H1 (cell line): ENCODE measurements around the gene NR2C2. TPM values are rescaled to one million over a fixed set of nuclear protein-coding genes. Genes with fewer than 3 reads are reported as not detected.

ENCODE experiments used
- CTCF ChIA-PET: fragments of 300-600 bp; sonication (Branson Sonifier 250); formaldehyde crosslinking; loops from one replicate; lab custom pipeline; 2021; ENCODE audit not compliant: partially characterized antibody; lab: Charles Lee
- POLR2A ChIA-PET: fragments of 300-600 bp; sonication (Branson Sonifier 250); formaldehyde crosslinking; loops from one replicate; lab custom pipeline; 2021; ENCODE audit warnings: inconsistent platforms; ENCODE audit not compliant: partially characterized antibody; lab: Charles Lee
- DNase-seq, 2 experiments: peaks; one replicate each; pipeline versions ENCODE4 v3.0.0 to v3.0.0-alpha.2; 2010 to 2022; ENCODE audit warnings: low spot score in 2 of 2, low read depth in 1 of 2, mixed read lengths in 1 of 2
- FAIRE-seq: peaks from 2 replicates; lab custom pipeline; 2011; peaks lifted over from hg19 to GRCh38; lab: Jason Lieb, UNC
- H2AFZ ChIP-seq: 2 replicates; pipeline ENCODE4 v1.8.1; 2012; ENCODE audit warnings: low read length, inconsistent platforms
- H2AK5ac ChIP-seq: 2 replicates; pipeline ENCODE4 v1.6.1; 2013; ENCODE audit warnings: low read depth, low read length
- H2BK120ac ChIP-seq: replicated peaks from 2 replicates; pipeline ENCODE3; 2013; ENCODE audit warnings: low read depth, low read length, inconsistent platforms
- H2BK12ac ChIP-seq: 2 replicates; pipeline ENCODE4 v1.6.1; 2013; ENCODE audit warnings: low read depth, low read length
- H2BK15ac ChIP-seq: 2 replicates; pipeline ENCODE4 v1.6.1; 2013; ENCODE audit warnings: low read length
- H2BK20ac ChIP-seq: 2 replicates; pipeline ENCODE4 v1.6.1; 2013; ENCODE audit warnings: low read length
- H2BK5ac ChIP-seq: 2 replicates; pipeline ENCODE4 v1.6.1; 2013; ENCODE audit warnings: low read depth, low read length
- H3K14ac ChIP-seq: 2 replicates; pipeline ENCODE4 v1.6.1; 2013; ENCODE audit warnings: inconsistent platforms; ENCODE audit not compliant: insufficient read length
- H3K18ac ChIP-seq: 2 replicates; pipeline ENCODE4 v1.6.1; 2013; ENCODE audit warnings: low read length; ENCODE audit errors: extremely low read depth
- H3K23ac ChIP-seq: 2 replicates; pipeline ENCODE4 v1.6.1; 2013; ENCODE audit warnings: inconsistent platforms; ENCODE audit not compliant: insufficient read length
- H3K23me2 ChIP-seq: 2 replicates; pipeline ENCODE4 v1.6.1; 2013; ENCODE audit warnings: low read depth, low read length
- H3K27ac ChIP-seq: 2 replicates; pipeline ENCODE4 v1.6.1; 2011; ENCODE audit warnings: low read depth, low read length, inconsistent platforms
- H3K27me3 ChIP-seq, 4 experiments: replicated peaks in 1 of 4; 1 replicate in 1 of 4; 2 replicates in 3 of 4; pipeline versions ENCODE4 v1.6.1 to v1.8.1; 2011 to 2013; ENCODE audit warnings: low read length in 3 of 4, mild to moderate bottlenecking in 3 of 4, inconsistent platforms in 2 of 4, mixed read lengths in 2 of 4, moderate library complexity in 1 of 4; ENCODE audit not compliant: control insufficient read depth in 3 of 4, insufficient read depth in 3 of 4; ENCODE audit errors: extremely low read depth in 1 of 4
- H3K36me3 ChIP-seq, 4 experiments: 2 replicates each; pipeline versions ENCODE4 v1.6.1 to v1.8.1; 2011 to 2013; ENCODE audit warnings: mild to moderate bottlenecking in 4 of 4, low read length in 3 of 4, moderate library complexity in 2 of 4, control low read depth in 1 of 4, inconsistent platforms in 1 of 4; ENCODE audit not compliant: insufficient read depth in 4 of 4, control insufficient read depth in 2 of 4
- H3K4ac ChIP-seq: replicated peaks from 2 replicates; pipeline ENCODE3; 2013; ENCODE audit warnings: low read length, low read depth, mixed read lengths, inconsistent platforms; ENCODE audit not compliant: insufficient read length
- H3K4me1 ChIP-seq, 4 experiments: replicated peaks in 1 of 4; 1 replicate in 1 of 4; 2 replicates in 3 of 4; pipeline versions ENCODE4 v1.6.1 to v1.8.1; 2011 to 2013; ENCODE audit warnings: low read length in 3 of 4, inconsistent platforms in 2 of 4, mixed read lengths in 1 of 4; ENCODE audit not compliant: insufficient read depth in 4 of 4, control insufficient read depth in 3 of 4
- H3K4me2 ChIP-seq, 2 experiments: 2 replicates each; pipeline versions ENCODE4 v1.6.1 to v1.8.1; 2011 to 2013; ENCODE audit warnings: low read depth in 2 of 2, low read length in 2 of 2, control low read depth in 1 of 2, inconsistent platforms in 1 of 2, mild to moderate bottlenecking in 1 of 2; ENCODE audit not compliant: insufficient read depth in 1 of 2
- H3K4me3 ChIP-seq, 4 experiments: fragments of 200-600, 300-600 bp in 1 of 4; sonication (generic), shearing (Covaris generic), sonication (Bioruptor Twin) in 1 of 4; 2 replicates each; pipeline versions ENCODE4 v1.5.1 to v1.8.1; 2011 to 2016; ENCODE audit warnings: low read length in 4 of 4, low read depth in 3 of 4, control low read depth in 2 of 4, inconsistent platforms in 2 of 4, mild to moderate bottlenecking in 2 of 4, mixed read lengths in 1 of 4, moderate library complexity in 1 of 4; ENCODE audit not compliant: insufficient read depth in 2 of 4; ENCODE audit errors: extremely low read depth in 1 of 4
- H3K56ac ChIP-seq: replicated peaks from 2 replicates; pipeline ENCODE3; 2013; ENCODE audit warnings: low read depth, mild to moderate bottlenecking, mixed read lengths, low read length, inconsistent platforms; ENCODE audit not compliant: insufficient read length
- H3K79me1 ChIP-seq: 2 replicates; pipeline ENCODE4 v1.6.1; 2013; ENCODE audit warnings: low read depth, low read length, control low read depth
- H3K79me2 ChIP-seq, 2 experiments: 2 replicates each; pipeline versions ENCODE4 v1.6.1 to v1.8.1; 2012 to 2013; ENCODE audit warnings: low read length in 2 of 2, mild to moderate bottlenecking in 2 of 2, inconsistent platforms in 1 of 2; ENCODE audit not compliant: insufficient read depth in 2 of 2, control insufficient read depth in 1 of 2
- H3K9ac ChIP-seq, 4 experiments: replicated peaks in 1 of 4; 1 replicate in 1 of 4; 2 replicates in 3 of 4; pipeline versions ENCODE4 v1.6.1 to v1.8.1; 2011 to 2013; ENCODE audit warnings: low read depth in 3 of 4, low read length in 3 of 4, control low read depth in 2 of 4, mild to moderate bottlenecking in 2 of 4, moderate library complexity in 2 of 4, inconsistent platforms in 1 of 4; ENCODE audit errors: extremely low read depth in 1 of 4
- H3K9me3 ChIP-seq, 2 experiments: 2 replicates each; pipeline versions ENCODE4 v1.6.1 to v1.8.1; 2012 to 2013; ENCODE audit warnings: mild to moderate bottlenecking in 2 of 2, moderate library complexity in 2 of 2, control low read depth in 1 of 2, inconsistent platforms in 1 of 2, low read depth in 1 of 2, low read length in 1 of 2, mixed read lengths in 1 of 2; ENCODE audit not compliant: insufficient read depth in 2 of 2
- H4K20me1 ChIP-seq, 2 experiments: replicated peaks in 1 of 2; 2 replicates each; pipeline versions ENCODE3 to v1.8.1; 2011 to 2013; ENCODE audit warnings: inconsistent platforms in 2 of 2, low read length in 2 of 2, mild to moderate bottlenecking in 1 of 2; ENCODE audit not compliant: insufficient read depth in 2 of 2, control insufficient read depth in 1 of 2
- H4K5ac ChIP-seq: 2 replicates; pipeline ENCODE4 v1.6.1; 2013; ENCODE audit warnings: low read length, low read depth, mixed read lengths, inconsistent platforms; ENCODE audit not compliant: insufficient read length
- H4K8ac ChIP-seq: 2 replicates; pipeline ENCODE4 v1.8.0; 2013; ENCODE audit warnings: mild to moderate bottlenecking, moderate library complexity, low read length, inconsistent platforms; ENCODE audit not compliant: insufficient read depth; ENCODE audit errors: extremely low read depth
- H4K91ac ChIP-seq: replicated peaks from 2 replicates; pipeline ENCODE3; 2013; ENCODE audit warnings: low read length, mixed read lengths, inconsistent platforms; ENCODE audit not compliant: insufficient read length
- ZNF274 ChIP-seq: IDR thresholded peaks from 2 replicates; pipeline ENCODE4 v1.7.0; 2012; ENCODE audit warnings: low read length, borderline replicate concordance; ENCODE audit errors: extremely low read depth
- WGBS, 2 experiments: shearing (Covaris generic) in 1 of 2; methylation state at CpG; one replicate each; pipeline versions ENCODE4 v1.1.6 to v1.1.7; 2013 to 2015; ENCODE audit warnings: low lambda C conversion rate in 2 of 2, mixed read lengths in 2 of 2, inconsistent platforms in 1 of 2, low coverage in 1 of 2, missing lambda C conversion rate in 1 of 2; ENCODE audit not compliant: insufficient replicate concordance in 2 of 2, insufficient coverage in 1 of 2, insufficient read length in 1 of 2; ENCODE audit errors: extremely low coverage in 1 of 2, missing lambda C conversion rate in 1 of 2; 5-methylcytosine and 5-hydroxymethylcytosine counted together
- polyA plus RNA-seq, 7 experiments: library from polyadenylated mRNA; depleted of rRNA in 3 of 7; stranded (reverse) in 5 of 7; unstranded in 2 of 7; fragments of >200 nt in 5 of 7; fragments of 200-250 nt in 2 of 7; gene quantifications; 1 replicate in 5 of 7; 2 replicates in 1 of 7; 4 replicates in 1 of 7; pipeline versions ENCODE4 v1.2.1 to v1.2.3, GENCODE V29; 2011 to 2013; ENCODE audit warnings: missing spikeins in 2 of 7, mixed read lengths in 2 of 7
- total RNA-seq: library from RNA; stranded (reverse); fragmentation: NEBNext Ultra II Directional; extraction: Animal tissue kit (Norgen Biotek cat#: 25700); gene quantifications from 2 replicates; pipeline ENCODE4 v1.2.1, GENCODE V29; 2021

The NR2C2 gene
- total and polyA plus RNA-seq, 2 of the 8 experiments (the other 6 are each of a cell fraction or from before 2014, with no cell fraction given), result 16.6 to 44.4 TPM

DNA sequence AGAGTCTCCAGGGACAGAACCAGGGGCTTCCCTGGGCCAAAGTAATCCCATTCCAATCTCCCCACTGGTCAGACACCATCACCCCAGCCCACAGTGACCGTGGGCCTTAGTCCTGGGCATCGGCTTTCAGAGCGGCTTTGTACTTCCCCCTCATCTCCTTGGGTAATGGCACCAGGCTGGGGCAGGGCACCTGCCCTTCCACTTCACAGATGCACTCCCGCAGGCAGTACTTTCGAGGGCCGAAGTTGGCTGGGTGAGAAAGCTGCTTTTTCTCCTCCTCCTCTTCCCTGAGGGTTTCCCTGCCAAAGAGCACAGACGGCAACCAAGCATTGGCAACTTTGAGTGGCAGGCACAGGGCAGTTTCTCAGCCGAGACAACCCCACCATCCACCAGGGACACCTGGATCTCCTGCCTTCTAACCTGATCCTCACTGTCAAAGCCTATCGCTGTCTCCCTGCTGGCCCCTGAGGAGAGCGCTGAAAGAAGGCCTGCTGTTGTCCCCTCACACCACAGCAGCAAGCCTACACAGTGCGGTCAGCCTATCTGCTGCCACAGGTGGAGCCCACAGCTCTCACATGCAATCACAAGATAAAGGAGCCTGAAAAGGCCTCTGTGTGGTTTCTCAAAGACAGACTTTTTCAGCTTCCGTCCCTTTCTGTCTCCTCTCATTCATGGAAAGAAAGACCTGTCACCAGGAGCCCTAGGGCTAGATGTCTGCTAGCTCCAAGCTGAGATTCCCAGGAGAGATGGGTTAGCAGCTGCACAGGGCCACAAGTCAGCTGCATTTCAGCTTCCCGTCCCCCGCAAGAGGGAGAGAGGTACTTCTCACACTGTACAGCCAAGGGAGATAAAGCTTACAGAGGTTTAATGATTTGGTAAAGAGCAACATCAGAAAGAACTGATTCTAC lies 105.2 kb downstream of the NR2C2 start:
- no peak overlapping the region for H2BK12ac ChIP-seq
- no peak overlapping the region for H3K18ac ChIP-seq
- no peak overlapping the region for H2BK20ac ChIP-seq
- 87% methylated on average over 14 of the region's 14 CpGs; no CpG with 5 or more reads in 1 of the 2 experiments for WGBS, 2 experiments
- H3K27me3 ChIP-seq, result no peaks in the 10 kb centered on the region
- H3K4me2 ChIP-seq, result no peak overlapping the region
- no peak overlapping the region for H3K56ac ChIP-seq
- H3K9me3 ChIP-seq, result no peaks in the 10 kb centered on the region
- H4K8ac ChIP-seq, result no peak overlapping the region
- H4K5ac ChIP-seq, result no peak overlapping the region
- no peak overlapping the region for H3K4ac ChIP-seq
- no peak overlapping the region for H3K14ac ChIP-seq
- H2AFZ ChIP-seq, result no peak overlapping the region
- peaks cover 23 to 27% of the 10 kb centered on the region in 2 experiments for H4K20me1 ChIP-seq
- H2AK5ac ChIP-seq, result no peak overlapping the region
- peaks cover 3 to 52% of the 10 kb centered on the region in 2 experiments; a peak in 3 of 4 replicates for H3K79me2 ChIP-seq
- no peak overlapping the region for H3K4me3 ChIP-seq
- H3K23ac ChIP-seq, result no peak overlapping the region
- no peak overlapping the region for H3K27ac ChIP-seq
- no peak for DNase-seq
- H2BK120ac ChIP-seq, result no peak overlapping the region
- H2BK15ac ChIP-seq, result no peak overlapping the region
- peak overlapping the region; percentile 49; the same call in 1 of the 2 replicates for H2BK5ac ChIP-seq
- no peak overlapping the region for H4K91ac ChIP-seq
- FAIRE-seq, result no peak
- no peaks in the 10 kb centered on the region for H3K23me2 ChIP-seq
- ChIA-PET POLR2A (interaction anchor here (0.6 to 3.5 kb wide), 4 partner anchors 12 to 106 kb away, joined by 3 to 17 read pairs (median 5); partner anchors contain the start of genes MRPS25 and NR2C2), CTCF (interaction anchor here (1.2 to 2.4 kb wide), 8 partner anchors 11 to 274 kb away, joined by 3 to 11 read pairs (median 5); partner anchors contain the start of gene MRPS25)
- no peak overlapping the region for H3K9ac ChIP-seq
- H3K79me1 ChIP-seq, result peaks cover 4% of the 10 kb centered on the region; the same call in 1 of the 2 replicates
- peaks cover 0 to 2% (median 0%) of the 10 kb centered on the region in 4 experiments; a peak in 3 of 7 replicates for H3K4me1 ChIP-seq
- H3K36me3 ChIP-seq, result peaks cover 10 to 53% (median 25%) of the 10 kb centered on the region in 4 experiments
- no peak for TF ChIP-seq ZNF274
